ENCODE measurements around the gene ANKRD22.

The ANKRD22 gene

DNA sequence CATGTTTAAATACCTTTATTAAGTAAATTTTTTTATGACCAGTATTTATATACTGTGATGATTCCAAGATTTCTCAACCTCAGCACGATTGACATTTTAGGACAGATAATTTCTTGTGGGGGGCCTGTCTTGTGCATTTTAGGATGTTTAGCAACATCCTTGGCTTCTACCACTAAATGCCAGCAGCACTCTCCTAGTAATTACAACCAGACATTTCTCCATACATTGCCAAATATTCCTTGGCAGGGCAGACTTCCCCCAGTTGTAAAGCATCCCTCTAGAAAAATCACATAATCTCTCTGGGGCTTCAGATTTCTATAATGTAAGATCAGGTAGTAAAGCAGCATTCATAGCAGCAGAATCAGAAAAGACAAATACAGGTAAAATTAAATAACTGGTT is 56.9 kb downstream of the ANKRD22 start:
- no peak for DNase-seq (ENCODE audit: low spot score)

DNA sequence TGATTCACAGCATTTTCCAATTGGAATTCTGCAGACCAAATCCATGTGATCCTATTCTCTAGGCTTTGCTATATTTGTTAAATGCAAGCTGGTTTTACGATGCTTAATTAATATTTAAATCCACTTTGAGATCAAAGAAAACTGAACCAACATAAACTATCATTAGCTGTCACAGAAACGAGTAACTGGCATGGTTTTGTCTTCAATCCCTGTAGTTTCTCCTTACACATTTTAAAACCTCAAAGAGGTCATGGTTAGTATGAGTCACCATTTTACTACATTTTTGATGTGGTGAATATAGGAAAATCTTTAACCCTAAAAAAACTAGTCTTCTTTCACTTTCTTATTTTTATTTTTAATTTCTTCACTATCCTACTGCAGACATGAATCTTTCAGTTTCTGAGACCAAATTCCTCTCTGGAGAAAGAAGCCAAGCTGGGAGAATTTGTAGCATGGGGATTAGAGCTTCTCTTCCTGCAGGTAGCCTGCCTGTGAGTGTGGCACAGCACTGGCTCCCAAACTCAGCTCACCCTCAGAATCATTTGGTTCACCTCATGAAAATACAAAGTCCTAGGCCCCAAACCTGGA is 57.8 kb downstream of the ANKRD22 start:
- DNase-seq (ENCODE audit: low spot score): no peak

DNA sequence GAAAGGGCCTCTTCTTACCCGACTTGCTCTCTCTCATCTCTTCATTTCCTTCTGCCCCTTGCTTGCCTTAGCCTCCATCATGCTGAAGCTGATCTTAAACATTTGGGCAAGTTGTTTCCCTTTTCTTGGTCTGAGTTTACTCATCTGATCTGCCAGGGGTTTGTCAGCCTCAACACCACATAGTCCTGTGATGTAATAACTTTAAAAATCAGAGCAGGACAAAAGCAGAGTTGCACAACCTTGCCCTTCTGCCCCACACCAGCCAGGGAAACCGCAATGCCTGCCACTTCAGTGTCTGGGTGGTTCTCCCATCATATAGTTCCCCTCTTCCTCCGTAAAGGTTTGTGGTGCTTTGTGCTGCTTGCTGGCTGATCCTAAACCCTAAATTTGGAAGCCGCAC is 59.0 kb downstream of the ANKRD22 start:
- peak; percentile 15 for DNase-seq (ENCODE audit: low spot score)

DNA sequence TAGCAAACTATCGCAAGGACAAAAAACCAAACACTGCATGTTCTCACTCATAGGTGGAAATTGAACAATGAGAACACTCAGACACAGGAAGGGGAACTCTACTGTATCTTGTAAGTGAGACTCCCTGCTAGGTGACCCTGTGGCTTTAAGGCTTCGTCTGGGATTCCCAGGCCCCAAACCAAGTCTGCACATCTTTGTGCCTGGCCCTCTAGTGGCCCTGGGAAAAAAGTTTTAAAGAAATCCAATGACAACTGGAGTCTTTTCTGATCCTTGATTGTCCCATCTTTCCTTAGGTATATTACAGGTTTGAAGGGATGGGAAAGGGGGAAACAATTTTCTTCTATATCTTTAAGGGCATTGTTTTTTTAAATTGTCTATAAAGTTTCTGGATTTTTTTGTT is 59.7 kb downstream of the ANKRD22 start:
- no peak for DNase-seq (ENCODE audit: low spot score)

DNA sequence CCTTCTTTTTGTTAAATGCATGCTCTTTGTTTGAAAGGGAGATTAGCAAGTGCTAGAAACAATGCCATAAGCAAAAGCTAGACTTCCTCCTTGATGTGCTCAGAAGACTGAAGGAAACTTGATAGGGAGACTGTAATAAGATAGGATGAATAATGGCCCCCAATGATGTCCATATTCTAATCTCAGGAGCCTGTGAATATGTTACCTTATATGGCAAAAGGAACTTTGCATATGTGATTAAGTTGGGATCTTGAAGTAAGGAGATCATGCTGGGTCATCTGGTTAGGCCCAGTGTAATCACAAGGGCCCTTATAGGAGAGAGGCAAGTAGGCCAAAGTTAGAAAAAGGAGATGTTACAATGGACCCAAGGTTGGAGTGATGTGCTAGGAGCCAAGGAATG is 62.7 kb downstream of the ANKRD22 start:
- no peak for DNase-seq (ENCODE audit: low spot score)

DNA sequence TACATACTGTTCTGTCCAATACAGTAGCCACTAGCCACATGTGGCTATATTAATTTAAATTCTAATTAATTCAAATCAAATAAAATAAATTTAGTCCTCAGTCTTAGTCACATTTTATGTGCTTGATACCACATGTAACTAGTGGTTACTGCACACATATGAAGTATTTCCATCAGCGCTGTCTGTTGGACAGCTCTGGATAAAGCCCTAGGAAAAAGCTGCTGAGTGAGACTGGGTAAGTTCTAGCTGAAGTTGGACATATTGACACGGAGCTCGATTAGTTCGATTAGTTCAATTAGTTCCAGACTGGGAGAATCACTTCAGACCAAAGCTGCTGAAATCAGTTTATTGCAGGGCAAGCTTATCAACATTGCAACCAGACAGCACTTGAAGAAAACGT is 64.2 kb downstream of the ANKRD22 start:
- no peak for DNase-seq (ENCODE audit: low spot score)

DNA sequence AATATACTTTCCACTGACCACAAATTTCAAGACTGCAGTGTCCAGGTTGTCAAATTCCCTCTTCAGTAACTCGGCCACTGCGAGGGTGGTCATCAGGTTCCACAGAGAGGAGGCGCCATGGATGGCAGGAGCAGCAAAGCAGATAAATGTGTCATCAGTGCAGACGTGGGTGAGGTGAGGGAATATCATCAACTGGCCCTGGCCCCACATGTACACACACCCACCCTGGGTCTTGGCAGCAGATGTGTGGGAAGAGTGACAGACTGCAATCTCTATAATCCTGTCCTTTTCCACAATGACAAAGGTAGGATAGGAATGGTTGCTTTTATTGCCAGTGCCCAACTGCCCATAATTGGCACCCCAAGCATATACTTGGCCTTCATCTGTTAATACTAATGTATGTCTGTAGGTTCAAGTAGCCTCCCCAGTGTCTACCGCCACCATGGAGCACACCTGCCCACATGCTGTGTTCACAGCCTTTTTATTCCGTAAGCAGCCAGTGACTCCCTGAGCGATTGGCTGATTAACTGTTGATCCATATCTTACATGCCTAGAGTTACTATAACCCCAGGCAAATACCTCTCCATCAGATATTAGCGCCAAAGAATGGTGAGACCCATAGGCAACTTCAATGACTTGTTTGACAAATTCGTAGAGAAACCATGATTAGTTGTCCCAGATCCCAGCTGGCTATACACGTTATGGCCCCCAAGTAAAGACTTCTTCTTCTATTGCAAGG is 65.4 kb downstream of the ANKRD22 start:
- no peak for DNase-seq (ENCODE audit: low spot score)

DNA sequence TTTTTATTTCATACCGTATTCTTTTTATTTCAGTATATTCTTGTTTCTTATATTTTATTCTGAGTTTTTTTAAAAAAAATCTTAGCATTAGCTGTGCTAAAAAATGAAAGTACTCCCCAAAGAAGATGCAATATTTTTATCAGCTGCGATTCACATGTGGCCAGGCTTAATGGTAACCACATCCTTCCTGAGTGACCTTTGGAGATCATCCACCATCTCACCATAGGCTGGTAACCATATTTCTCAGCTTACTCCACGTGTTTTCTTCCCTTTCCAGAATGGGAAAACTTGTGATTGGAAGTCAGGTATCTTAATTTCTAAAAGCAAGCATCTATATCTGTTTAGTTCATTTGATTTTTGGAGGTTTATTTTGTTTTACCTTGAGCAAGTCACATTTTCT is 67.9 kb downstream of the ANKRD22 start:
- DNase-seq (ENCODE audit: low spot score): no peak

DNA sequence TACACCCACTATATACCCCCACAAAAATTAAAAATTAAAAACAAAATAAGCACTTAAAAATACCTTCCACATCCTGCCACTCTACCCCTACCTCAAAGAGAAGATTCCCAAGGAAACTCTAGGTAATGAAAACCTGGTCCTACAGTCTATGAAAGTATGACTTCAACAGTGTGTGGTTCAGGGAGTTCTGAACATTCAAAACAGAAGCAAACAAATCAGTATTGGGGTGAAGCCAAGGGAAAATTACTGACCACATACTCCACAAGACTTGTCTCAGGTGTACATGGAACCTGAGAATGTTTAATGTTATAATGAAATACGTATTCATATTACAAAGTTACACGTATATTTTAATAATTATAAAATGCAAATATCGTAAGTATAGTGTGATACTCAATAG is 69.4 kb downstream of the ANKRD22 start:
- no peak for DNase-seq (ENCODE audit: low spot score)

DNA sequence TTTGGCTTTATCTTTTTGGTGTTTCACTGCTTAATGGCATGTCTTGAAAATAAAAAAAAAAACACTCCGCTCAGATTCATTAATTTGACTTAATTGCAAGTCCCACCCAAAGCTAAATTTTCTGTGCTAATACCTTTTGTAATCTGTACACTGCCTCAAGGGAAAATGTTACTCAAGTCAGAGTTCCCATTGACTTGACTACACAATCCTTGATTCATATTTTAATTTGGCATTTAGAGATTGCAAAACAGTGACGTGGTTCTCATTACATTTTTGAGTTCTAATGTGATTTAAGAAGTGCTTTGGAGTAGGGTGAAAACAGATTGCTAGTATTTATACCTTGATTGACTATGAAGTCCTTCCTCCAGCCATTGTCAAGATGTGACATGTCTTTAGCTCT is 70.4 kb downstream of the ANKRD22 start:
- no peak for DNase-seq (ENCODE audit: low spot score)

Data from putamen (tissue), 1 donor.